SK-N-SH treated with all-trans-retinoic acid at 6 μM for 48 hours (cell line): ENCODE measurements around the gene MACROD1.

ENCODE experiments used
- CREB5 ChIP-seq: fragments of 250-450 bp; sonication (Bioruptor Pico); IDR thresholded peaks from 2 replicates; pipeline ENCODE4 v1.5.1; 2020; ENCODE audit warnings: low read depth, mild to moderate bottlenecking, moderate library complexity
- OSR1 ChIP-seq: fragments of 250-450 bp; sonication (Bioruptor Pico); IDR thresholded peaks from 2 replicates; pipeline ENCODE4 v1.8.0; 2022; ENCODE audit warnings: moderate library complexity, mild to moderate bottlenecking, inconsistent platforms
- PATZ1 ChIP-seq: fragments of 250-450 bp; sonication (Bioruptor Pico); IDR thresholded peaks from 2 replicates; pipeline ENCODE4 v1.8.0; 2020; ENCODE audit warnings: mild to moderate bottlenecking, moderate library complexity, borderline replicate concordance
- ZNF8 ChIP-seq: fragments of 450-650 bp; formaldehyde crosslinking; IDR thresholded peaks from 2 replicates; pipeline ENCODE4 v1.5.0; 2020; ENCODE audit warnings: mild to moderate bottlenecking, moderate library complexity

DNA sequence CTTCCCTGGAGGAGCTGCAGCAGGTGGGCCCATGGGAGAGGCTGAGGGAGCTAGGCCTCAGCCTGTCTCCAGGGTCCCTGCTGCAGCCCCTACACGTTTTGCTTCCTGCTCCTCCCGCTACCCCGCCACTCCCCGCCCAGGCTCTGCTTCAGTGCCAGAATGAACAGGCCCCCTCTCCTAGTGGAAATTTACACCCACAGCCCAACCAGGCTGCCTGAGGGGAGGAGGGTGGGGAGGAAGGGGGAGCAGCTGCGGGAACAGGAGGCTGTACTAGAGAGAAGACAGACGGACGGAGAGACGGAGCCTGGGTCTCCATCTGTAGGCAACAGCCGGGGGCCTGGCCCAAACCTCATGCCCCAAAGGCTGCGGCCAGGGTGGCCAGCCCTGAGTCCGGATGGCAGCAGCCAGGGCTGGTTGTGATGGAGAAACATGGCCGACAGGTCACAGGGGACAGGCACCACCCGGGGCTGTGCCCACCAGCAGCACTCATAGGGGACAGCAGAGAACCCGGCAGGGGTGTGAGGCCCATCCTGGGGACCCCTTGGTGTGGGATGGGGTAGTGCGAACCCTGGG is 109.6 kb downstream of the MACROD1 start:
- no peak for TF ChIP-seq PATZ1 (CRISPR knock-in tag)
- TF ChIP-seq OSR1 (CRISPR knock-in tag), result no peak
- TF ChIP-seq CREB5 (CRISPR knock-in tag), result no peak
- TF ChIP-seq ZNF8 (CRISPR knock-in tag), result no peak
